Stimulated activated CD4-positive, alpha-beta T cell treated with anti-CD3 and anti-CD28 coated beads, Interleukin-4, amount 100 ng/mL, for 4 hours (primary cell): Measurements from ENCODE around the gene GATA1.
A peak's percentile ranks its signal among the peaks of the same experiment; 100 is the strongest.

ENCODE experiments used
- DNase-seq, 2 experiments: peaks; one replicate each; pipeline ENCODE4 v3.0.0-alpha.2; 2020

The GATA1 gene

DNA sequence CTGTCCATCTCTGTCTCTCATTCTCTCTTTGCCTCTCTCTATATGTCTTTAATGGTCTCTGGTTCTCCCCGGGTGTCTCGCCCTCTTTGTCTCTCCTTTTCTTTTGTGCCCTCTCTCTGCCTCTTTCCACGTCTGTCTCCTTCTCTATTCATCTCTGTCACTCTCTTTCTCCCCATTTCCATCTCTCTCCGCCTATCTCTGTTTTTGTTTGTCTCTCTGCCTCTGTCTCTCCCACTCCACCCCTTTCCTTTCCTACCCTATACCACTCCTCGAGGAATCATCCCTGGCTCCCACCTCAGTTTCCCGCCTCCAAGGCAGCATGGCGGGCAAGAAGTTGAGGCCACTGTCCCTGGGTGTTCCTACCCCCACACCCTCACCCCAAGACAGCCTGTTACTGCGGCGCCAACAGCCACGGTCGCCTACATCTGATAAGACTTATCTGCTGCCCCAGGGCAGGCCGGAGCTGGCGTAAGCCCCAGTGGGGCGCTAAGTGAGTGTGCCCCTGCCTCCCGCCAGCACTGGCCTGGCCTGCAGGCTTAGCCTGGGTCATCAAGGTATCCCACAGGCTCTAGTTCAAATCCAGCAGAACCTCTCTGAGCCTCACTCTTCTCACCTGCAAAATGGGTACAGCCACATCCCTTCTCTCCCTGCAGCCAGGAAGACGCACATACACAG lies 713 bp upstream of the GATA1 start:
- no peak for DNase-seq

DNA sequence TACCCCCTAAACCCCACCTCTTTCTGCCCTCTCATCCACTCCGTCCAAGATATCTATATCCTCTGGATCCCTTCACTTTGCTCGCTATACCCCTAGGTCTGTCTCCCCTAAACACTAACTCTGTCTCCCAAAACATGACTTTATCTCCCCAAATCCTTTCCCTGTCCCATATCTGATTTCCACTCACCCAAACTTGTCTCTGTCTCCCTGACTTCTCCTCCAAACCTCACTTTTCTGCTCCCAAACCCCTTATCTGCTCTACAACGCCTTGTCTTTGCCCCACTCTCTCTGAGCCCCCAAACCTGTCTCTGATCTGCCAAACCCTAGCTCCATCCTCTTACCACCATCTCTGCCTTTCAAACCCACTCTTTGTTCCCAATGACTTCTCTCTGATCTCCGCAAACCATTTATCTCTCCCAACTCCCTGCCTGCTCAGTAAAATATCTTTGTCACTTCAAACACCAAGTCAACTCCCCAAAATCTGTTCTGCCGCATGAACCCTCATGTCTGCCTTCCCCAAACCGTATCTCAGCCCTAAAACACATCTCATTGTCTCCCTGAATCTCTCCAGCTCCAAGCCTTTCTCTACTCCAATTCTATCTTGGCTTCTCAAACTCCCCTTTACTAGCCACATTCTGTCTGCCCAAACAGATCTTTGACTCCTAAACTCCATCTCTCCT lies 575 bp downstream of the GATA1 start:
- no peak for DNase-seq

DNA sequence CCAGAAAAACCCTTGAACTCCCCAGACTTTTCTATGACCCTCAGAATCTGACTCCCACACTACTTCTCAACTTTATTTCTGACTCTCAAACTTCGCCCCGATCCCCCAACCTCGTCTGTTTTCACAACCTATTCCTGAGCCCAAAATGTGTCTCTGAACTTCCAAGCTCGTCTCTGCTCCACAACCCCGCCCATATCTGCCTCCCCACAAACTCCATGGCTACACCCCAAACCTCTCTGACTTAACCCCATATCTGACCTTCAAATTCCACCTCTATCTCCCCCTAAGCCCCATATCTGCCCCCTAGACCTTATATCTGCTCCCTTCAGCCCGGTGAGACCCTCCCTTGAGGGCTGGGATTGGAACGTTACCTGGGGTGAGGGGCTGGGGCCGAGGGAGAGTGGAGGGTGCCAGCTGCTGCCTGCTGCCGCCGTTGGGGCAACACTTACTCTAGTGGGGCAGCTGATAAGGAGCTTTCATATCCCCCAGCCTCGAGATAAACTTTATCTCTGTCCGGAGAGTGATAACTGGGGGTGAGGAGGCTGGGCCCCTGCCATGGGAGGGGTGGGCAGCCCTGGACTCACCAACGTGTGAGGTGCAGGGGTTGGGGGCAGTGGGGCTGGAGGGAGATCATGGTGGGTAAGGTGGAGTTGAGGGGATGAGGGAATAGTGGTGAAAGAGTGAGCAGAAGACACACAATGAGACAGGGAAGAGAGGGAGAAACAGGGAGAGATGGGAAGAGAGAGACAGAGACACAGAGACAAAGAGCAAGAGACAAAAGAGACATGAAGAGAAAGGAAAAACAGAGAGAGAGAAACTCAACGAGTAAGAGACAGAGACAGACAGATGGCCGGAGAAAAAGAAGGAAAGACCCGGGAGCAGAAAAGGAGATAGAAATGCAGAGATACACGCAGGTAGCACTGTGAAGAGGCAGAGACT lies 1.4 kb downstream of the GATA1 start:
- no peak for DNase-seq

DNA sequence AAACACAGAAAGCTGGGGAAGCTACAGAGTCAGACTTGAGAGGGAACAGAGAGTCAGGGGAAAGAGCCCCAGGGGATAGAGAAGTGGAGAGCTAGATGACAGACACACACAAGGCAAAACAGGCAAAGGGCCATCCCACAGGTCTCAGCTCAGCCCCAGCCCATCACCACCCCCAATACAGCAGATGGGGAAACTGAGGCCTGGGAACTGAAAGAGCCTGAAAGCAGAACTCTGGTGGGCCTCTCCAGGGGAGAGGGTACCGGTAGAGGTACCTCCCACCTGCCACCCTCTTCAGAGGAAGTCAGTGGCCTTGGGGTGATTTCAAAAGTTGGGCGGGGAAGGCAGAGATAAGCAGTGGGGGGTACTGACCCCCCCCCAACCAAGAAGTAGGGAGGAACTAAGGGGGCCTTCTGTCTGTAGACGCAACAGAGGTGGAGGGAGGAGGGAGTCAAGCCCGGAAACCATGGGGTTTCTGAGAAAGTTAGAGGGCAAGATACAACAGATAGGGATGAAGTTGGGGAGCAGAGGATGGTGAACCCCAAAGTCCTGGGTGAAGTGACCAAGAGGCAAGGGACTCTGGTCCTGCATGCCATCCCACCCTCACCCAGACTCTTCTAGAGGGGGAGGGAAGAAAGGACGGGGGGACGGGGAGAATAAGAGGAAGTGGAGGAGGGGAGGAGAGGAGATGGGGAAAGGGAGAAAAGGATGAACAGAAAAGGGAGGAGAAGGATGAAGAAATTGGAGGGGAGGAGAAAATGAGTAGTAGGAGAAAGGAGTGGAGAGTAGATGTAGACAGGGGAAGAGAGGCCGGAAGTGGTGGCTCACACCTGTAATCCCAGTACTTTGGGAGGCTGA lies 3.2 kb downstream of the GATA1 start:
- DNase-seq: no peak

DNA sequence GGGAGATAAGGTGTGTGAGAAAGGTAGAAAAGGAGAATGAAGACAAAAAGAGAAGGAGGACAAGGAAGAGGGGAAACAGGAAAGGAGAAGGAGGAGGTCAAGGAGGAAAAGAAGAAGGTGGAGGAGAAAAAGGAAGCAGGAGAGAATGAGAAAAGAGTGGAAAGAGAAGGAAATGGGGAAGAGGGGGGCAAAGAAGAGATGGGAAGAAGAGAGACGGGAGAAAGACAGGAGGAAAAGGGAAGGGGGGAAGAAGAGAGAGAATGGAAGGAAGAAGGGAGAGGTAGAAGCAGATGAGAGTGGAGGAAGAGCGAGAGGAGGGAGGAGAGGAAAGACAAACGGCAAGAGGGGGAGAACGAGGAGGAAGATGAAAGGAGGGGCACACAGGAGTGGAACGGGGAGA lies 4.1 kb downstream of the GATA1 start:
- no peak for DNase-seq

DNA sequence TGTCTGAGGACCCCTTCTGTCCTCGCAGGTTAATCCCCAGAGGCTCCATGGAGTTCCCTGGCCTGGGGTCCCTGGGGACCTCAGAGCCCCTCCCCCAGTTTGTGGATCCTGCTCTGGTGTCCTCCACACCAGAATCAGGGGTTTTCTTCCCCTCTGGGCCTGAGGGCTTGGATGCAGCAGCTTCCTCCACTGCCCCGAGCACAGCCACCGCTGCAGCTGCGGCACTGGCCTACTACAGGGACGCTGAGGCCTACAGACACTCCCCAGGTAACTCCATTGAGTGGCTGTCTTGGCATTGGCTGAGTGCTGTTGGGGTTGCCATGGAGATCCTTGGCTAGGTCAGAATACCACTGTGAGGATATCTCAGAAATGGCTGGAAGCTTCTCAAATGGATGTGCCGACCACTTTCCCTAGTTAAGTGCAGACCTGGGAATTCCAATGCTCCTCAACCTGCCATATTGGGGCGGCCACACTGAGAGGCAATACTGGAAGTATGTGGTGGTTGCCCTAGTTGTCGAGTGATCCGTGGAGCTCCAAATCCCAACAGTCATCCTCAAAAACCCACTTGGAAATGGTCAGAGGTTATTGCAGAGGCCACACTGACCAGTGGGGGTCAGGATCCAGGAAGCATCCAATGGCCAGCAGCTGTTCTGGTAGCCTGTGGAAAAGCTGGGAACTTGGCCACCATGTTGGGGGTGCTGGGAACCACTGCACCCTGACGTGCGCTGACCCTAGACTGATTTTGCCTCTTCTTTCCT lies 4.9 kb downstream of the GATA1 start:
- DNase-seq: no peak

DNA sequence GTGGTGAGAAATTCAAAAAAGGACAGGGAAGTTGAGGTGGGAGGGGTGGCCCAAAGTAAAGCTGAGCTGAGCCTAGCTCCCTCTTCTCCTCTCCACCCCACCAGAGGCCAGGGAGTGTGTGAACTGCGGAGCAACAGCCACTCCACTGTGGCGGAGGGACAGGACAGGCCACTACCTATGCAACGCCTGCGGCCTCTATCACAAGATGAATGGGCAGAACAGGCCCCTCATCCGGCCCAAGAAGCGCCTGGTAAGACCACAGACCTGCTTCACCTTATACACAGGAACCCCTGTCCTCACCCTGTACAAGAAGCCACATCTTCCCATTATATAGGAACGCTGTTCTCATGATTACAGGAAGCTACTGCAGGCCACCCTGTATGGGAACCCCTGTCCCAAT lies 5.8 kb downstream of the GATA1 start:
- DNase-seq: no peak

DNA sequence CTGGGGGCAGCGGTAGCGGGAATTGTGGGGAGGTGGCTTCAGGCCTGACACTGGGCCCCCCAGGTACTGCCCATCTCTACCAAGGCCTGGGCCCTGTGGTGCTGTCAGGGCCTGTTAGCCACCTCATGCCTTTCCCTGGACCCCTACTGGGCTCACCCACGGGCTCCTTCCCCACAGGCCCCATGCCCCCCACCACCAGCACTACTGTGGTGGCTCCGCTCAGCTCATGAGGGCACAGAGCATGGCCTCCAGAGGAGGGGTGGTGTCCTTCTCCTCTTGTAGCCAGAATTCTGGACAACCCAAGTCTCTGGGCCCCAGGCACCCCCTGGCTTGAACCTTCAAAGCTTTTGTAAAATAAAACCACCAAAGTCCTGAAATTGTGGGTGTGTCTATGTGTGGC lies 7.5 kb downstream of the GATA1 start:
- DNase-seq: no peak

DNA sequence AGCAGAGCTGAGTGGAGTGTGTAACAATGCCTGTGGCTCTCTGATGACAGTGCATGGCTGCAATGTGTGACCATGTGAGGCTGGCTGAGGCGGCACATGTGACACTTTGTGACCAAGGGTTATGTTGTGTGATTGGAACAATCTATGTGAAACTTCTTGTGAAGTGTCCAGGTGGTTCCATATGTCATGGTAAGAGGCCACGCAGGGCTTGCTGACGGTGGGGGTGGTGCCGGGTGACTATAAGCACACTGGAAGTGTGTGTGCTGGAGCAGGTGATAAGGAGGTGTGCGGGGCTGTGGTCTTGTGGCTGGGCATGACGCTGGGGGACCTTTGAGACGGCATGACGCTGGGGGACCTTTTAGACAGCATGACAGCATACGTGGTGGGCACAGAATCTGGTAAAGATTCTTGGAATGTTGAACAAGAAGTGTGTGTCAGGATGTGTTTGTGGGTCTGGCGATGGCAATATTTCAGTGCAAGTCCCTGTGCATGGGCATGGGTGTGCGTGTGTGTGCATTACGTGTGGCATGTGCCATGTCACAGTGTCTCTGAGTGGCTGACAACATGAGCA lies 8.0 kb downstream of the GATA1 start:
- no peak for DNase-seq

DNA sequence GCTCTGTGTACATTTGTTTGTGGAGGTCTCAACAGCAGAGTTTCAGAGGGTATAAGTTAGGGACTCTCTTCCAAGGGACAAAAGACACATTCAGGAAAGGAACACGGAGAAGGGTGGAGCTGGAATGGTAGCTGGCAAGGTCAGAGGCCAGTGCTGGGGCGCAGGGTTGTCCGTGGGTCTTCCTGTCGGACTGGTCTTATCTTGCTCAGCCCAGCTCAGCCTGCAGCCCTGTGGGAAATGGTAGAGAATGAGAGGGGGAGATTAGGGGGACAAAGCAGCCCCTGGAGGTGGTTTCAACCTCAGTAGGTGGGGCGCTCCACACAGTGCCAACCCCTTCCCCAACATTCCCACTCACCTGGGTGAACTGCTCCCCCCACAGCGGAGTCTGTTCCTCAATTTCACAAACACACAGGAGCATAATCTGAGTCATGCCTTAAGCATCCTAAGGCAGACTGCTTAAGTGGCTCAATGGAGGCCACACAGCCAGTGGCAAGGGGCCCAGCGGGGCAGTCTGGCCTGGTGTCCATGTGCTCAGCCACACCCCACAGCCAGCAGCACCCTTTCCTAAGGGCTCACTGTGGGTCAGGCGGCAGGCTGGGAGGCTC lies 8.6 kb downstream of the GATA1 start:
- DNase-seq: no peak

DNA sequence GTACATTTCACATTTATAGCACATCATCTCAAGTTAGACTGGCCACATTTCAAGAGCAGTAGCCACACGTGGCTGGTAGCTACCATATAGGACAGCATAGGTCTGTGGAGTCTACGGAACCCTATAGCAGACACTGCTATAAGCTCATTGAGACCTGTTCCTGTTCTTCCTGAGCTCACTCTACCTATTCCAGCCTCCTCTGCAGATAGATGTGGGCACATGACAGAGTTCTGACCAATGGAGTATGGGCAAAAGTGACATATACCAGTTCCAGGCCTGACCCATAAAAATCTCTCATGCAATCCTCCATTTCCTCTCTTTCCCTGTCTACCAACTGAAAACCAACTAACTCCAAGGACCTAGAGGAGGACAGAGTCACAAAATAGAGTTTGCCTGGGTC lies 11.9 kb downstream of the GATA1 start:
- no peak for DNase-seq

DNA sequence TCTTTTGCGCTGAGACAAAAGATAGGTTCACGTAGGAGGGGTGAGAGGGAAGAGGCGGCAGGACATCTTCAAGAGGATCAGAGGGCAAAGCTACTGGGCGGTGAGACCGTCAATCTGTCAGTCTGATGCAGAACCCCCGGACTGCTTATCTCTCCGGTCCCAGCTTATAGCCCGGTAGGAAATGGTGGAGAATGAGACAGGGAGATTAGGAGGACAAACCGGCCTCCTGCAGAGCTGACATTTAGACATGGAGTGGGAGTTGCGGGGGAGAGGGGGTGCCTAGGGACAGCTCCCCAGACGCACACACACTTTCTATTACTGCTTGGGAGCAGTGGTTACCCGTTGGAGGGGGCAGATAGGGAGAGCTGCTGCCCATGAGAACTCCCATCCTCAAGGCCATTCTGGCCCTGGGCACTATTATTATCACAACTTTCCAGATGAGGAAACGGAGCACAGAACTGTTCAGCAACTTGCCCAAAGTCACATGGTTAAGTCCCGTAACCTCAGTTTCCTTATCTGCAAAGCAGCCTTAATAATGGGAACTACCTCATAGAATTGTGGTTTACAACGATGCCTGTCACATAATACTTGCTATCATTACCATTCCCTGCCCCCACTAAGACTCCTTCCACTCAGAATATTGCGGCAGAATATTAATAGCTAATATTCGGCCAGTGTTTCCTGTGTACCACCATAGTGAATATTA lies 14.3 kb downstream of the GATA1 start:
- no peak for DNase-seq

DNA sequence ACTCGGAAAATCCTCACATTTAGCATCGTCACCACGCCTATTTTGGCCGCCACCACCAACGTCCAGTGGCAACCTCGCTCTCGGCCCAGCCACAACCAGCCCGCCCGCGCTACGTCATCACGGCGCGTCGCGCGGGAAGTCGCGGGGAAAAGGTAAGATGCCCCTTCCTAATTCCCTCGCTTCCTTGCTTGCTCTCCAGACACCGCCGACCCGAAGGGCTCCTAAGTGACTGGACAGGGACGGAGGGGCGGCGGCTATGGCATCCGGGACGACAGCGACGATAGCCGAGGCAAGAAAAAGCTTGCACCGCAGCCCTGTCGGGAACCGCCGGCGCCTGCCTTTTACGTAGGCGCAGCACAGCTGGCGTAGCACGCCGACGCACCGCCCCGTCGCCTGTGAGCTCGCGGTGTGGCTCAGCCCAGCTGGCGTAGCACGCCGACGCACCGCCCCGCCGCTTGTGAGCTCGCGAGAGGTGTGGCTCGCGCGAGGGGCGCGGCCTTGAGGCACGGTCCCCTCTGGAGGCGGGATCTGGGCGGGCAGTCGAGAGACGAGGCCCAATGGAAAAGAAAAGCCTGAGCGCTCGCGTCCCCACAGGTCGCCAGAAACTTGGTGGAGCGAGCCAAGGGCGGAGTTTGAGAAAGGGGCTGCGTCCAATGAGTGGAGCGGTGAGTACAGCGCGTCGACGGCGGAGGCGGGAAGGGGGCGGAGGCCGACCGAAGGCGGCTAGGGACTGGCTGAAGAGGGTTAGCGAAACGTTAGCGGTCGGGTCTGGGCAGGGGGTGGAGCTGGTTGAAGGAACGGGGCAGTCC lies 15.1 kb downstream of the GATA1 start, which contains the start of gene HDAC6:
Gene HDAC6 (plus strand): TSS at position 788 of the 809 bp plus-strand sequence. CDS start 626 bp downstream, outside the sequence.
- DNase-seq: peak; percentile 86 to 97

DNA sequence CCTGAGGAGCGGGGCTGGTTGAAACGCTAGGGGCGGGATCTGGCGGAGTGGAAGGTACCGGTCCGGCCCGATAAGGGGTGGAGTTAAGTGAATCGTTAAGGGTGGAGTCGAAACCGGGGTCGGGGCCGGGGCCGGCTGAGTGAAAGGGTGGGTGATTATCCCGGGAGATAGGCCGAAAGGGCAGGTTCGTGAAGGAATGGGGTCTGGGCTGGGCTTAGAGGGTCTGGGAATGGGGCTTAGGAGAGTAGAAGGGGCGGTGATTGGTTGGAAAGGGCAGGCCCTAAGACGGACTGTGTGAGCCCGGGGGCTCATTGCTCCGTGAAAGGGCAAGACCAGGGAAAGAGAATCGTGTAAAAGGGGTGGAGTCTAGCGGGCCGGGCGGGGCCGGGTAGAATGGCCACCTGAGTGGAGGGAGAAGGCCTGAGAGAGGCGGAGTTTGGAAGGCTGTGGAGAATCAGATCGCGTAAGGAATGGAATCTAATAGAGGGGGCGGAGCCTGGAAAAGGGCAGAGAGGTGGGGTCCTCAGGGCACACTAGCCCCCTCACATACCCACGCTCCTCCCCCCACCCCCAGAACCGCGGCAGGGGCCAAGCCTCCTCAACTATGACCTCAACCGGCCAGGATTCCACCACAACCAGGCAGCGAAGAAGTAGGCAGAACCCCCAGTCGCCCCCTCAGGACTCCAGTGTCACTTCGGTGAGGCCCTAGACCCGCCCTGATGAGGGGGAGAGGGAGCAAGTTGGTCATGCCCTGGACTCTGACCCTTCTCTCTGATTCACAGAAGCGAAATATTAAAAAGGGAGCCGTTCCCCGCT lies 15.9 kb downstream of the GATA1 start:
- peak; percentile 44 to 54 for DNase-seq

DNA sequence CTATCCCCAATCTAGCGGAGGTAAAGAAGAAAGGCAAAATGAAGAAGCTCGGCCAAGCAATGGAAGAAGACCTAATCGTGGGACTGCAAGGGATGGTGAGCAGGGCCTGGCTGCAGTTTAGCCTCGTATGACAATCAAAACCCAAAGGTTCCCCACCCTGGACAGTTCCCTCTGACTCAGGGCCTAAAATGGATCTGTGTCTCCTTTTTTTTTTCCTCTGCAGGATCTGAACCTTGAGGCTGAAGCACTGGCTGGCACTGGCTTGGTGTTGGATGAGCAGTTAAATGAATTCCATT lies 16.5 kb downstream of the GATA1 start:
- no peak for DNase-seq

DNA sequence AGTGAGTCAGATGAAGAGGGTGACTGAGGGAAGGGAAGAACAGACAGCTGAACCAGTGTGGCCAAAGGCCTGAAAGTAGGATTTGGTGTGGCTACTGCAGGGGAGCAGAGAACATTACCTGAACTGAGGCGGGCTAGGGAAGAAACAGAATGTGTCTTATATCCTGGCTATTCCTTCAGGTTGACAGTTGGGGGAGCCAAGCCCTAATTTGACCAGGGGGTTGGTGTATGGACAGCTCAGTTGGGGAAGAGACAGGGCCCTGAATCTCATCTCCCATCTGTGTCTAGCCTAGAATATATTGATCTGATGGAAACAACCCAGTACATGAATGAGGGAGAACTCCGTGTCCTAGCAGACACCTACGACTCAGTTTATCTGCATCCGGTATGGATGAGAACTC lies 19.7 kb downstream of the GATA1 start:
- DNase-seq: no peak

DNA sequence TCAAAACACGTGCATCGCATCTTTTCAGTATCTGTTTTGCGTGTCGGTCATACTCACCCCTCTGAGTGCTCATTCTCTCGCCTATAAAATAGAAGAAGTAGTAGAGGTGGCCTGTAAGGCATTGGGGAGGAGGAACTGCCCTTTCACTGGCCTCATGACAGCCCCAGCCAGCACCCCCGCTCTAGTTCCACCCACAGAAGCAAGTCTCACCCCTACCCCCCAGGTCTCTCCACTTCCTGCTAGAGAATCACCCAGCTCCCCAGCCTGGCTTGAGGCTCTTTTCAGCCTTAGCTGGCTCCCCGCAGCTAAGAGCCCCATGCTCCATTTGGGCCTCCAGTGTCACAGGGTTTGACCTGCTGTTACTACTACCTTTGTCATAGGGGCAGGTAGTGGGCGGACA lies 27.3 kb downstream of the GATA1 start:
- DNase-seq: no peak

DNA sequence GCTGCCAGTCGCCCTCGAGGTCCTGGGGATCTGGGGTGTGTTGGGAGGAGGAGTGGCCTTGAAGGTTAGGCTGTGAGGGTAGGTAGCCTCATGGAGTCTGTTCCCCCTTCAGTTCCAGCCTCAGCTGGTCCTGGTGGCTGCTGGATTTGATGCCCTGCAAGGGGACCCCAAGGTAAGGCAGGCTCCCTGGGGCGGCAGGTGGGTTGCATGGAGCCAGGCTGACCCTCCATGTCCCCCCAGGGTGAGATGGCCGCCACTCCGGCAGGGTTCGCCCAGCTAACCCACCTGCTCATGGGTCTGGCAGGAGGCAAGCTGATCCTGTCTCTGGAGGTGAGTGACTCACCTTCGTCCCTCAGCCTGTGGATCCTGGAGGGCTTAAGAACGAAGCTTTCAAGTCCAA lies 28.3 kb downstream of the GATA1 start:
- DNase-seq: no peak

DNA sequence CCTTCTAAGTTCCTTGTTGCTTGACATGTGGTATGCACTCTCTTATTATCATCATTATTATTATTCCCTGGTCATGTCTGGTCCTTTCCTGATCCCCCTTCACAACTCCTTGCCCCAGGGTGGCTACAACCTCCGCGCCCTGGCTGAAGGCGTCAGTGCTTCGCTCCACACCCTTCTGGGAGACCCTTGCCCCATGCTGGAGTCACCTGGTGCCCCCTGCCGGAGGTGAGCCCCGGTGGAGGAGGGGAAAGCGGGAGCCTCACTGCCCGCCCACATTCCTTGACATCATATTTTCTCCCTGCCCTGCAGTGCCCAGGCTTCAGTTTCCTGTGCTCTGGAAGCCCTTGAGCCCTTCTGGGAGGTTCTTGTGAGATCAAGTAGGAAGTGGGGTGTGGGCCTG lies 28.9 kb downstream of the GATA1 start:
- no peak for DNase-seq
